GM19035 (cell line): ENCODE data around the gene RABL3.
A peak's percentile ranks its signal among the peaks of the same experiment; 100 is the strongest.
"Not testable (repeated sequence)": the region's sequence is repeated elsewhere in the genome, so short reads cannot be mapped to it uniquely, and the experiment has no call there.

Source experiments
- ATAC-seq: cut with Tn5 transposase; IDR thresholded peaks from one replicate; pipeline ENCODE4 v1.9.1; 2021; ENCODE audit not compliant: unreplicated experiment

The RABL3 gene

GRCh38 chr3:120745466-120745865 lies 3.1 kb upstream of the RABL3 start:
- ATAC-seq: no peak

GRCh38 chr3:120743556-120744195 lies 1.4 kb upstream of the RABL3 start:
- no peak for ATAC-seq

GRCh38 chr3:120742849-120743365 lies 591 bp upstream of the RABL3 start:
- peak; percentile 25 for ATAC-seq

- ATAC-seq: peak; percentile 25
These were observed 499 bp downstream of the RABL3 start for GRCh38 chr3:120741837-120742197.

- no peak for ATAC-seq
These were observed 996 bp downstream of the RABL3 start for GRCh38 chr3:120741320-120741719.

GRCh38 chr3:120738006-120738405 lies 4.3 kb downstream of the RABL3 start:
- not testable (repeated sequence) for ATAC-seq

GRCh38 chr3:120730576-120731542 lies 11.5 kb downstream of the RABL3 start:
- ATAC-seq: no peak

- no peak for ATAC-seq
These were observed 15.5 kb downstream of the RABL3 start for GRCh38 chr3:120726791-120727190.

GRCh38 chr3:120719167-120719834 lies 23.0 kb downstream of the RABL3 start:
- not testable (repeated sequence) for ATAC-seq

GRCh38 chr3:120713262-120713661 lies 29.1 kb downstream of the RABL3 start:
- no peak for ATAC-seq

- ATAC-seq: no peak
These were observed 31.9 kb downstream of the RABL3 start for GRCh38 chr3:120710369-120710768.

- no peak for ATAC-seq
These were observed 33.9 kb downstream of the RABL3 start for GRCh38 chr3:120708408-120708807.

- no peak for ATAC-seq
These were observed 35.4 kb downstream of the RABL3 start for GRCh38 chr3:120706950-120707349.

GRCh38 chr3:120705884-120706582 lies 36.3 kb downstream of the RABL3 start:
- ATAC-seq: no peak

GRCh38 chr3:120699333-120699732 lies 43.0 kb downstream of the RABL3 start:
- ATAC-seq: no peak

- no peak for ATAC-seq
These were observed 48.7 kb downstream of the RABL3 start for GRCh38 chr3:120693439-120694171.

- ATAC-seq: no peak
These were observed 52.9 kb downstream of the RABL3 start for GRCh38 chr3:120689395-120689794.

- peak; percentile 98 for ATAC-seq
These were observed 54.2 kb downstream of the RABL3 start for GRCh38 chr3:120688121-120688520.

GRCh38 chr3:120685411-120685810 lies 56.9 kb downstream of the RABL3 start:
- no peak for ATAC-seq

GRCh38 chr3:120684896-120685295 lies 57.4 kb downstream of the RABL3 start:
- no peak for ATAC-seq
